OCI-LY7 (cell line): Measurements from ENCODE around the gene PHTF1. TPM values are rescaled to one million over a fixed set of nuclear protein-coding genes. Genes with fewer than 3 reads are reported as not detected.
A peak's percentile ranks its signal among the peaks of the same experiment; 100 is the strongest.

Experiments used
- BruUV-seq: library from RNA; stranded (reverse); fragments of 400-500 nt; replicated peaks from 2 replicates; lab custom pipeline; 2021; lab: Mats Ljungman, UMichigan
- CTCF ChIA-PET: fragments of 300-600 bp; sonication (Branson Sonifier 250); formaldehyde crosslinking; loops from one replicate; lab custom pipeline; 2022; ENCODE audit warnings: antibody characterized with exemption; ENCODE audit not compliant: unreplicated experiment; lab: Charles Lee
- POLR2A ChIA-PET: fragments of 300-600 bp; sonication (Branson Sonifier 250); formaldehyde crosslinking; loops from one replicate; lab custom pipeline; 2022; ENCODE audit warnings: antibody characterized with exemption; lab: Charles Lee
- DNase-seq: peaks from one replicate; pipeline ENCODE4 v3.0.0-alpha.2; 2015; ENCODE audit warnings: low spot score
- H2AFZ ChIP-seq: fragments of 200-600 bp; sonication (generic), shearing (Covaris generic); 2 replicates; pipeline ENCODE4 v1.6.1; 2014; ENCODE audit warnings: mild to moderate bottlenecking, antibody characterized with exemption, low read length, moderate library complexity
- H3K27ac ChIP-seq: fragments of 200-600 bp; sonication (generic); 2 replicates; pipeline ENCODE4 v1.5.1; 2014; ENCODE audit warnings: mixed run types, low read depth, mild to moderate bottlenecking, moderate library complexity, low read length, inconsistent platforms; ENCODE audit not compliant: poor library complexity, severe bottlenecking
- H3K36me3 ChIP-seq: fragments of 200-600 bp; sonication (generic); 2 replicates; pipeline ENCODE4 v1.6.1; 2014; ENCODE audit warnings: mild to moderate bottlenecking, antibody characterized with exemption, low read length, moderate library complexity, mixed read lengths; ENCODE audit not compliant: insufficient read depth
- H3K4me1 ChIP-seq: fragments of 200-600 bp; sonication (generic); 2 replicates; pipeline ENCODE4 v1.5.1; 2014; ENCODE audit warnings: mild to moderate bottlenecking, low read length; ENCODE audit not compliant: insufficient read depth, poor library complexity, severe bottlenecking
- H3K4me2 ChIP-seq: fragments of 200-600 bp; sonication (generic); 2 replicates; pipeline ENCODE4 v1.6.1; 2014; ENCODE audit warnings: mild to moderate bottlenecking, low read length
- H3K4me3 ChIP-seq: fragments of 200-600 bp; sonication (generic); 2 replicates; pipeline ENCODE4 v1.5.1; 2014; ENCODE audit warnings: mild to moderate bottlenecking, low read depth, low read length; ENCODE audit not compliant: poor library complexity, severe bottlenecking
- H3K79me2 ChIP-seq: fragments of 200-600 bp; sonication (generic); 2 replicates; pipeline ENCODE4 v1.6.1; 2016; ENCODE audit warnings: low read depth, mild to moderate bottlenecking, low read length, moderate library complexity, mixed read lengths; ENCODE audit not compliant: insufficient read depth
- H3K9me2 ChIP-seq: fragments of 200-600 bp; sonication (generic); 2 replicates; pipeline ENCODE4 v1.6.1; 2016; ENCODE audit warnings: mild to moderate bottlenecking, low read length, mixed read lengths; ENCODE audit not compliant: insufficient read depth
- H3K9me3 ChIP-seq: fragments of 200-600 bp; sonication (generic); 2 replicates; pipeline ENCODE4 v1.6.1; 2014; ENCODE audit warnings: mild to moderate bottlenecking, mixed run types, low read length, mixed read lengths
- H4K20me1 ChIP-seq: fragments of 200-600 bp; sonication (generic); 2 replicates; pipeline ENCODE4 v1.6.1; 2014; ENCODE audit warnings: mild to moderate bottlenecking, antibody characterized with exemption, low read length, moderate library complexity, mixed read lengths; ENCODE audit not compliant: insufficient read depth
- CTCF ChIP-seq: fragments of 200-600 bp; sonication (generic); conservative IDR thresholded peaks from 2 replicates; pipeline ENCODE4 v1.5.1; 2014; ENCODE audit warnings: mild to moderate bottlenecking, antibody characterized with exemption, low read length, moderate library complexity, mixed read lengths
- EZH2phosphoT487 ChIP-seq: fragments of 200-600 bp; sonication (generic); IDR thresholded peaks from 2 replicates; pipeline ENCODE4 v1.6.1; 2018; ENCODE audit warnings: low read depth, borderline replicate concordance, mild to moderate bottlenecking, mixed run types, antibody characterized with exemption, low read length, moderate library complexity, mixed read lengths
- intact Hi-C: fragments of 100-400 bp; cut with micrococcal nuclease; formaldehyde crosslinking; loops from one replicate; pipeline ENCODE4 v1.10.0; 2022; ENCODE audit not compliant: unreplicated experiment
- total RNA-seq, 2 experiments: library from RNA; depleted of rRNA in 1 of 2; stranded (reverse); fragments of >200 nt in 1 of 2; shearing (Covaris generic) in 1 of 2; gene quantifications; 2 replicates each; pipeline ENCODE4 v1.2.3, GENCODE V29; 2014 to 2022

Gene PHTF1
- total RNA-seq, 2 experiments from 2014 or later: 11.8 to 18.8 TPM

GRCh38 chr1:113672491-113672890, 86.8 kb downstream of the PHTF1 start:
- no TSS peak for BruUV-seq
- Histone ChIP-seq H2AFZ (no peak overlapping the region), H3K27ac (no peak overlapping the region), H4K20me1 (no peaks in the 10 kb centered on the region), H3K4me1 (no peaks in the 10 kb centered on the region), H3K9me3 (no peaks in the 10 kb centered on the region), H3K79me2 (no peaks in the 10 kb centered on the region), H3K4me2 (no peak overlapping the region), H3K36me3 (no peaks in the 10 kb centered on the region), H3K4me3 (no peak overlapping the region), H3K9me2 (no peaks in the 10 kb centered on the region)
- no peak for DNase-seq
- intact Hi-C loops: loop anchor here (10.0 kb wide), 2 partner anchors 788 to 868 kb away; no protein-coding TSS in a partner anchor
- CTCF ChIA-PET: no interaction called here
- POLR2A ChIA-PET: no interaction called here
- TF ChIP-seq CTCF (no peak), EZH2phosphoT487 (no peak)

- Histone ChIP-seq H3K27ac (no peak overlapping the region), H3K4me3 (no peak overlapping the region), H4K20me1 (no peaks in the 10 kb centered on the region), H3K4me2 (no peak overlapping the region), H3K36me3 (no peaks in the 10 kb centered on the region), H3K9me3 (no peaks in the 10 kb centered on the region), H2AFZ (no peak overlapping the region), H3K4me1 (no peaks in the 10 kb centered on the region), H3K9me2 (no peaks in the 10 kb centered on the region), H3K79me2 (no peaks in the 10 kb centered on the region)
- no peak for TF ChIP-seq CTCF
- TF ChIP-seq EZH2phosphoT487: no peak
- ChIA-PET POLR2A (interaction anchor here (0.9 kb wide), 1 partner anchor 51 kb away, joined by 3 read pairs; no protein-coding TSS in a partner anchor), CTCF (no interaction called here)
- DNase-seq: no peak
- no TSS peak for BruUV-seq
- intact Hi-C loops: loop anchor here (10.0 kb wide), 2 partner anchors 786 to 866 kb away; no protein-coding TSS in a partner anchor
Observed at GRCh38 chr1:113670650-113671049, 88.6 kb downstream of the PHTF1 start.

GRCh38 chr1:113669988-113670387, 89.3 kb downstream of the PHTF1 start:
- peak; percentile 14 for DNase-seq
- Histone ChIP-seq H3K4me2 (no peak overlapping the region), H3K36me3 (no peaks in the 10 kb centered on the region), H3K9me3 (no peaks in the 10 kb centered on the region), H3K27ac (no peak overlapping the region), H3K4me1 (no peaks in the 10 kb centered on the region), H3K79me2 (no peaks in the 10 kb centered on the region), H3K4me3 (no peak overlapping the region), H4K20me1 (no peaks in the 10 kb centered on the region), H2AFZ (no peak overlapping the region), H3K9me2 (no peaks in the 10 kb centered on the region)
- intact Hi-C loops: loop anchor here (10.0 kb wide), 2 partner anchors 785 to 865 kb away; no protein-coding TSS in a partner anchor
- CTCF ChIA-PET: no interaction called here
- BruUV-seq: no TSS peak
- POLR2A ChIA-PET: interaction anchor here (0.6 kb wide), 1 partner anchor 457 kb away, joined by 6 read pairs; no protein-coding TSS in a partner anchor
- TF ChIP-seq CTCF (peak; percentile 49; the same call in 1 of the 2 replicates), EZH2phosphoT487 (no peak)
